ENCODE results near the gene PAX1.

PAX1 gene

DNA sequence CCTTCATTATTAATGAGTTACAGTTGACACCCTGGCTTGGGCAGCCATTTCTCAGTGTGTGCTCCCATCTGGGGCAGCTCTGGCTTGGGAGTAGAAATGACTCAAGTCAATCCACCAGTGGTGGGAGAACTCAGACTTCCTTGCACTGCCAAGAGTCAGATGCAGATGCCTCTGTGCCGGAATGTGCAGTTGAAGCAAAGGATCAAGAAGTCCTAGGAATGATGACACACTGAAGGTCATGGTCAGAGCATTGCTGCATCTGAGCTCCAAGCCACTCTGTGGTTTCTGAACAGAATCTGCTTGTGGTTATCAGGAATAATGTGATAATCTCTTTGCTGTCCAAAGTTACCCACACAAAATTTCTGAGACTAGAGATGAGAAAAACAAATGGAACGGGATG is 19.5 kb upstream of the PAX1 start:
- no peak overlapping the region for H3K4me3 ChIP-seq (ENCODE audit: low read length)
- TF ChIP-seq, protein P1, sequence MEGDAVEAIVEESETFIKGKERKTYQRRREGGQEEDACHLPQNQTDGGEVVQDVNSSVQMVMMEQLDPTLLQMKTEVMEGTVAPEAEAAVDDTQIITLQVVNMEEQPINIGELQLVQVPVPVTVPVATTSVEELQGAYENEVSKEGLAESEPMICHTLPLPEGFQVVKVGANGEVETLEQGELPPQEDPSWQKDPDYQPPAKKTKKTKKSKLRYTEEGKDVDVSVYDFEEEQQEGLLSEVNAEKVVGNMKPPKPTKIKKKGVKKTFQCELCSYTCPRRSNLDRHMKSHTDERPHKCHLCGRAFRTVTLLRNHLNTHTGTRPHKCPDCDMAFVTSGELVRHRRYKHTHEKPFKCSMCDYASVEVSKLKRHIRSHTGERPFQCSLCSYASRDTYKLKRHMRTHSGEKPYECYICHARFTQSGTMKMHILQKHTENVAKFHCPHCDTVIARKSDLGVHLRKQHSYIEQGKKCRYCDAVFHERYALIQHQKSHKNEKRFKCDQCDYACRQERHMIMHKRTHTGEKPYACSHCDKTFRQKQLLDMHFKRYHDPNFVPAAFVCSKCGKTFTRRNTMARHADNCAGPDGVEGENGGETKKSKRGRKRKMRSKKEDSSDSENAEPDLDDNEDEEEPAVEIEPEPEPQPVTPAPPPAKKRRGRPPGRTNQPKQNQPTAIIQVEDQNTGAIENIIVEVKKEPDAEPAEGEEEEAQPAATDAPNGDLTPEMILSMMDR (conservative IDR thresholded peaks at IDR 0.05; ENCODE audit: low read depth, low read length) = no peak
- DNase-seq (ENCODE audit: low read depth) = no peak

DNA sequence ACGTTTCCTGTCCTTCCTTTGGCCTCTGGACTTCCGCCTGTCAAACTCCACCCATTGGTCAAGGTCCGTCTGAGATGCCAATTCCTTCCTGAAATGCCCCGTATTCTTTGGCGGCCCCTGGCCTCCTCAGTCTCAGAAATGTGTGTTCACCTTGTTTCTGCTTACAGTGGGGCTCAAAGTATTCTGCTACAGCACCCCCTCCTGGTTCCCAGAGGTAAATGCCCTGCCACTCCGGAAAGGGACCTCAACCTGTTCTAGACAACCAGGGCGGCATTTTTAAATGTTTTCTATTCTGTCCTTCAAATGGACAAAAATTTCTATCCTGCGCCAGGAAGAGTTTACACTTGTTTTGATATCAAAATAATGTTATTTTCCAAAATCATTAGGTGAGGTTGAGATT is 12.1 kb upstream of the PAX1 start:
- TF ChIP-seq, protein P1 (conservative IDR thresholded peaks at IDR 0.05; ENCODE audit: low read depth, low read length) = no peak
- H3K4me3 ChIP-seq (ENCODE audit: low read length) = no peak overlapping the region
- DNase-seq (ENCODE audit: low read depth) = no peak

DNA sequence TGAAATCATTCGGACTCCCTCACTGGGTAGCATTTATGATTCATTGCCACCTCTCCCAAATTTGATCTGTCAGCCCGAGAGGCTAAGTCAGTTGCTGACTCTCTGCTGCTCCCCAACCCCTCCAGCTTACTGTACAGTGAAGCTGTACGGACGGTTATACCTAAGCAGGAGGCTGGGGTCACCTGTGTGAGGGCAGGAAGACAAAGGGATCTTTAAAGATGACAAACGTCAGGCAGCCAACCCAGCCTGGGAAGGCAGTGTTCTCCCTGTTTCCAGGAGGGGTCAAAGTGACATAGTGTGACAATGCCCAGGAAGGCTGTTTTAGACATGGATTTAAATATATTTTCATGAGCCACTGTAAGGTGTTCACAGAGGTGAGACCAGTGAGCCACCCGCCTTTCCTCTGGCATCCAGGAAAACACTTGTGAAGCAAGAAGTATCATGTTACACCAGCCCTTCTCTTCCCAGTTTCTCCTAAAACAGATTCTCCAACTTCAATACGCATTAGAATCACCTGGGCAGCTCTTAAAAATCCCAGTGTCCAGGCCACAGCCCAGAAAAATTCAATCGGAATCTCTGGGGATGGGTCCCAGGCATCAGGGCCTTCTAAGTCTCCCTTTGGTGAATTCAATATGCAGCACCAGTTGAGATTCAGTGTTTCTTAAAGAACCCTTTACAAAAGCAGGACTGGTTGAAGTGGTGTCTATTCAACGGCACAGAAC is 6.8 kb upstream of the PAX1 start:
- DNase-seq (ENCODE audit: low read depth) = no peak
- no peak overlapping the region for H3K4me3 ChIP-seq (ENCODE audit: low read length)
- TF ChIP-seq, protein P1 (conservative IDR thresholded peaks at IDR 0.05; ENCODE audit: low read depth, low read length) = no peak

DNA sequence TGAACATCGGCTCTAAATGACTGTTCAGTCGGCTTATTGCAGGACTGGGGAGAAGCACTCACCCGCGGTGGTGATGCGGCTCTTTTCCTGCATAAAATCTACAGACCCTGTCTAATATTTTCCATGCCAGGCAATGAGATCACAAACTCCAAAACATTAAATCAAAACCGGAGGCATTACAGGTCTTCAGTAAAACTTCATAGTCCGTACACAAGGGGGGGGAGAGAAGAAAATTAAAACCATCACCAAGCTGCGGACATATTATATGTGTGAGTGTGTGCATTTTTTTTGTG is 6.3 kb upstream of the PAX1 start:
- no peak for DNase-seq (ENCODE audit: low read depth)
- TF ChIP-seq, protein P1 (conservative IDR thresholded peaks at IDR 0.05; ENCODE audit: low read depth, low read length) = no peak
- no peak overlapping the region for H3K4me3 ChIP-seq (ENCODE audit: low read length)

DNA sequence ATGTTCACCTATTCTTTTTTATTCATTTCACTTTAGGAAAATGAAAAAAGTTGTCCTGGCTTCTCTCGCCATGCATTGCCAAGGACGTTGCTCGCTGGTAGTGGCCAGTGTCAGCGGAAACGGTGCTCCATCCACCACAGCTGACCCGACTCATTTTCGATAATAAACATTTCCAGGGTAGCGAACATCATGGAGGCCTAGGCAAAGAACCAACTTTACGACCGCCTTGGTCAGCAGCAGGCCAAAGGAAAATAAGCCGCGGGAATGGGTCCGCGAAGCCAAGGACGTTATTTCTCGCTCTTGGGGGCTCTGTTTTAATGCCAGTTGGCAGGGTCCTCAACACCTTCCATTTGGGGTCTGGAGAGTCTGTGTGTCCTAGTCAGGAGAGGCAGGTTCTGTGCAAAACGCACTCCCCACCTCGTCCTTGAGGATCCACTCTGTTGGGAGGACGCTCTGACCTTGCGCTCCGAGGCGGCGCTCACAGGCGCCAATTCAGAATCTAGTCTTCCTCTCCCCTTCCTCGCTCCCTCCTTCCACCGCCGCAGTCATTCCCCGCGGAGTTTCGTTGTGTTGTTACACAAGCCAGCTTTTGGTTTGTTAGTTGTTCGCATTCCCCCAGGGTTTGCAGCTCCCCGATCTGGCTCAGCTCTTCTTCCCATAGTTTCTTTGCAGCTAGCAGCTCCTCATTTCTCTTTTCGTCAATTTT is 4.1 kb upstream of the PAX1 start:
- TF ChIP-seq, protein P1 (conservative IDR thresholded peaks at IDR 0.05; ENCODE audit: low read depth, low read length) = no peak
- no peak for DNase-seq (ENCODE audit: low read depth)
- H3K4me3 ChIP-seq (ENCODE audit: low read length) = no peak overlapping the region

DNA sequence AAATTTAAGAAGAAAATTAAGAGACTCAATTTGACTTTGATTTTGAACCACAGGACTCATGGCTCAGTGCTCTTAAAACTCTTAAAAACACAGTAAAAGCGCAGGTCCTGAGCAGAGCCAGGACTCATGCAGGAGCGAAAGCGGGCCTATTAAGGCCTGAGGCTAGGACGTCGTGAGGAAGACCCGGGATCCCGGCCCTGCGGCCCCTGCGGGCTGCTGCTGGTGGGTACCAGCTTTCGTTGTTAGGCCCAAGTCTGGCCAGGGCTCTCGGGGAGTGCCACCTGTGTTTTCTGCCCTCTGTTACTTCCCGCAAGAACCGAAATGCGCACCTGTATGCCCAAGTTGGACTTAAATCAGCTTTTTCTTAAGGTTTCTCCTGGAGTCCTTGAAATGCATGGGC is 3.4 kb upstream of the PAX1 start:
- TF ChIP-seq, protein P1 (conservative IDR thresholded peaks at IDR 0.05; ENCODE audit: low read depth, low read length) = no peak
- H3K4me3 ChIP-seq (ENCODE audit: low read length) = no peak overlapping the region
- DNase-seq (ENCODE audit: low read depth) = no peak

Data from retinal pigment epithelial cell (primary cell).